Myocyte (in vitro differentiated cells): Measurements from ENCODE around the gene CYTH1. TPM values are rescaled to one million over a fixed set of nuclear protein-coding genes. Genes with fewer than 3 reads are reported as not detected.

Experiments used
- DNase-seq: peaks from one replicate; pipeline ENCODE4 v3.0.0-alpha.2; 2012; ENCODE audit warnings: low read depth
- total RNA-seq: library from RNA; depleted of rRNA; stranded (reverse); fragments of >200 nt; gene quantifications from 2 replicates; pipeline ENCODE4 v1.2.3, GENCODE V29; 2014

The CYTH1 gene
- total RNA-seq, 1 donor from 2014 or later, result 43.0 TPM

DNA sequence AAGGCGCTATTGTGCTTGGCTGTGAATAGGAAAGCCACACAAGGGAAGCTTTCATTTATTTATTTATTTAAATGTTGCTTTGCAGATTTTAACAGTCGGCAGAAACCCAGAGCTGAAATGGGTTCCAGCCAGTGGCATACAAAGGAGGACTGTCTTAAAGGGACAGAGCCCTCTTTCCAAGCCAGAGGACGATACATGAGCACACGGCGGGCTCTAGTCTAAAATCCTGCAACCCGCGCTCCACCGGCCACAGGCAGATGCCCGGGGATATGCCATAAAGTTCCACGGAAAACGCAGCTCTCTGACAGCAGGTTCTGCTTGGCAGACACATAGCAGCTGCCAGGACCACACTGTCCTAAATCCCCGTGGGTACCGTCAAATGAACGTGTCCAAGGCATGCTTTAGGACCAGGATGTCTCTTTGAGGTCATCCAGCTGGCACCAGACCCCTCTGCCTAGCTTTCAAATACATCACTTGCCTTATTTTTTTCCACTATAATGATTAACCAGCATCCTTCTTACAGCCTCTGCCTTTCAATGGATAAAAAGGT, 64.6 kb downstream of the CYTH1 start:
- peak; percentile 74 for DNase-seq

DNA sequence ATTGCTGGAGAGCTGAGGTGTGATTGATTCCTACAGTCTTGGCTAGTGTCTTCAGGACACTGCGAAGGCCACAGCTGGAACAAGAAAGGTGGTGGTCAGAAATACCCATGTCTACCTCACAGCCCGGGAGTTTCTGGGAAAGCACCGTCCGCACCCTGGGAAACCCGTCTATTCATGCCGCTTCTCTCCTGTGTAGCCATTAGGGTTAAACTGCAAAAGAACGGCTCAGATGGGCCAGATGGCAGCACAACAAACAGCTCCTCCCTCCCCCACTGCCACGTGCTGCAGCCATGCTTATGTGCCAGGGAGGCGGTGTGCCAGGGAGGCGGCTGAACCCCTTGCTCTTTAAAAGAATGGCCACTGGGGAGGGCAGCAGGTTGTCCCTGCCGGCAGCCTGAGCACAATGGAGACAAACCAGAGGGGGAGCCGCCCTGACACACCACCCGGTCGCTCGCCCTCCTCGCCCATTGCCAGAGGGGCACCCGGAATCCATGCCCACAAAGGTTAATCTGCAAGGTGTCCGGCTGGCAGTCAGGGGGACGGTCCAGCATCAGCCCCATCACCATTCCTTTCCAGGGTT, 65.2 kb downstream of the CYTH1 start:
- peak; percentile 71 for DNase-seq

- no peak for DNase-seq
These were observed 65.8 kb downstream of the CYTH1 start for GRCh38 chr17:78716292-78716691.

DNA sequence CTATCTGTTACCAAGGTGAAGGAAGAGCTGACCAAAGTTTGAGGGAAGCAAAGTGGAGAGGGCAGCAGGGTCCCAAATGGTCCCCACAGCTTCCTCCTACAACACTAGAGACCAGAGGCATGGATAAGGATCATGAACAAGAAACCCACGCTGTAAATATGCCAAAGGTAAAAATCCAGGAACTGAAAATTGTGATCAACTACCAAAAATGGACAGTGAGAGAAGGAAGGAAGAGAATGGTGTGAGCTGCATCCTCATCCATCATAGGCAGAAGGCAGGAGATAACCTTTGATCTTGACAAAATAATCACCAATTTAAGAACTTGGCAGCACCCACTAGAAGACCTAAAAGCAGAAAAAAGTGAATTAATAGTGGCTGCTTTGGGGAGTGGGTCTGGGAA, 66.2 kb downstream of the CYTH1 start:
- DNase-seq, result no peak

DNA sequence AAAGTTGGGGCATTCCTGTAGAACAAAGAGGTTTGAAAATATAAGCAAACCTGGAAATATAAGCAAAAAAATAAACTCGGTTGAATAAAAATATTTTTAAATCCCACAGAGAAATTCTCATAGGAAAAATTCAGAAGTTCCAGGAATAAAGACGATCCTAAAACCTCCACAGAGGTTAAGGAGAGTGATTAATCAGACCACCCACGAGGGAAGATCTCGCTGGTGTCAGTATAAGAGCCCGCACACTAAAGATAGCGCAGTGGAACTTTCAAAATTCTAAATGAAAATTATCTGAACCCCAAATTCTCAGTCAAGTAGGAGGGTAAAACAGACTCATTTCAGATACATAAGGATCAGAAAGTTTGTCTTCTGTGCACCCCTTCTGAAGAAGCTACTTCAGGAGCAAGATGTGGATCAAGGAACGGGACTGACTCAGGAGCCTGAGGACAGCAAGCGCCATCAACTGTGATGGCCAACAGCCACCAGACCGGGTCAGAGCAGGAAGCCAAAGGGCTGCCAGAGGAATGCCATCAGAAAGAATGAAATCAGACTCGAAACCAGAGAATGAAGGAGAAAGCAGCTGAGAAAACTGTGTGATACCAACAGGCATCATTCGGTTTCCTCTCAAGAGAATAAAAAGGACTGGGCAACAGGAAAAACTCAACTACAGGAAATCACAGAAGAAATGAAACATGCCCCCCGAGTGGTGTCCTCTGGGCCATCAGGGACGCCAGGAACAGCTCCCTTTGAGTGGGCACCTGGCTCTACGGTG, 66.9 kb downstream of the CYTH1 start:
- DNase-seq, result peak; percentile 49

DNA sequence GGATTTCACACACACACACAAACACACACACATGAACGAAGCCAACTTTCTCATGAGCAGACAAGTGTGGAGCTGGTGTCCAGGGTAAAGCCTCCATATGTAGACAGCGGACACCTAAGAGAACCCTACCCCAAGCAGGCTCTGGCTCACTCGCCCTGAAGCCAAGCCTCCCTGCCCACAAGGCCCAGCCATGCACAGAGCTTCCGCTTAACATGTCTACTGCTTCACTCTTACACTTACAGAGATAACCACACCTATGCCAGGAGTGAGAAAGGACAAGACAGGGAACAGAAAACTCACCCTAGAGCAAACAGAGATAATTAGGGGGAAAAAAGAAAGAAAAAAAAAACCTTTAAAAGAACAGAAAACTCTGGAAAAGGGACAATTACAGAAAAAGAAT, 67.5 kb downstream of the CYTH1 start:
- no peak for DNase-seq

DNA sequence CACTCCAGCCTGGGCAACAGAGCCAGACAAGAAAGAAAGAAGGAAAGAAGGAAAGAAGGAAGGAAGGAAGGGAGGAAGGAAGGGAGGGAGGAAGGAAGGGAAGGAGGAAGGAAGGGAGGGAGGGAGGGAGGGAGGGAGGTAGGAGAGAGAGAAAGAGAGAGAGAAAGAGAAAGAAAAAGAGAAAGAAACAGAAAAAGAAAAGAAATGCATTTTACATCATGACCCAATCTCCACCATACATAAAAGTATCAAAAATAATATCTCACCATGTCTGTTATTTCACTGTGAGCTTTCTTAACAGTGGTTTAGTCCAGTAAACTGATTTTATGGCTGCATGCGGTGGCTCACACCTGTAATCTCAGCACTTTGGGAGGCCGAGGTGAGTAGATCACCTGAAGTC, 70.0 kb downstream of the CYTH1 start:
- no peak for DNase-seq

DNA sequence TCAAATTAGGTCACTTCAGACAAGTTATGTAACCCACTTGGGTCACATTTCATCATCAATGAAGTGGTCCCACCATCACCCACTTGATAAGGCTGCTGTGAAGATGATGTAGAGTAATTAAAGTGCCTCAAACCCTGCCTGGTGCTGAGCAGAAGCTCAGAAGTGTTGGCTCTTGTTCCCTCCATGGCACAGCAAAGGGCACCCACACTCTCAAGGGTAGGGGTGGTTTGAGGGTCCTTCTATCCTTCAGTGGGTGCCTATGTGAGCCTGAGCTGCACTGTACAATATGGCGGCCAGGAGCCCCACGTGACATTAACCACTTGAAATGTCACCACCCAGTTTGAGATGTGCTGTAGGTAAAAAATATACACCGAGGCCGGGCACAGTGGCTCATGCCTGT, 71.5 kb downstream of the CYTH1 start:
- DNase-seq, result no peak

- DNase-seq, result no peak
These were observed 72.3 kb downstream of the CYTH1 start for GRCh38 chr17:78709751-78710181.

- no peak for DNase-seq
These were observed 72.9 kb downstream of the CYTH1 start for GRCh38 chr17:78709119-78709681.

- peak; percentile 82 for DNase-seq
These were observed 73.5 kb downstream of the CYTH1 start for GRCh38 chr17:78708510-78708973.

DNA sequence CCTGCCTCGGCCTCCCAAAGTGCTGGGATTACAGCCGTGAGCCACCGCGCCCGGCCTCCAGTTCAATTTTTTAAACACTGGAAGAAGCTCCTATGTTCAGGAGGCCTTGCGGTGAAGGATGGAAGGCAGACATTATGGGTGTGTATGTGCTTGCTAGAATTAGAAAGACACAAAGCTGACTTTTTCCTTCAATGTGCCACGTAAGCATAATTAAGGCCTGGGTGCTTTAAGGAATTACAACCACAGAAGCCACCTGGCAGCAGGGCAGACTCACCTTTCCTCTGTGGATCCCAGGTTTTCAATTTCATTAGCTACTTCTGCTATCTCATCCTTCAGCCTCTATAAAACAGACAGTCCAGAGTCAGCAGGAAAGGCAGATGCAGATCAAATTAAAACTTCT, 74.2 kb downstream of the CYTH1 start:
- DNase-seq, result no peak

GRCh38 chr17:78707016-78707415, 75.1 kb downstream of the CYTH1 start:
- DNase-seq, result no peak

DNA sequence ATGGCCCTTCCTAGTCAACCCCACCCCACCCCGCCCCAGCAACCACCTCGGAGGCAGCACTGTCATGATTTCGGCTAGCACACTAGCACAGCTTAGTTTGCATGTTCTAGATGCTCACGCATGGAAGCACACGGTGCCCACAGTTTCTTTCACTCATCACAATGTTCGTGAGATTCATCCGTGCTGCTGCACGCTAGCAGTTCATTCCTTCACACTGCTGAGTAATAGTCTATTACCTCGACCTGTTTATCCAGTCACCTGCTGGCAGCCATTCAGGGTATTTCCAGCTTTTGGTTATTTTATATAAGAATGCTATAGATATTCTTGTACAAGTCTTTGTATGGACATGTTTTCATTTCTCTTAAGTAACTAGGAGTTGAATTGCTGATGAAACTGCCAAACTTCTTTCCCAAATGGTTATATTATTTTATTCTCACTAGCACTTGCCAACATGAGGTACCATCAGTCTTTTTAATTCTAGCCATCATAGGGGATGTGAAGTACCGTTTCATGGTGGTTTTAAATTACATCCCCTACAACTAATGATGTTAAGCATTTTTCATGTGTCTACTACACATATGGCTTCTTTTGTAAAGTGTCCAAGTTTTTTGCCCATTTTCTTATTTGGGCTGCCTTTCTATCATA, 75.7 kb downstream of the CYTH1 start:
- DNase-seq, result no peak

DNA sequence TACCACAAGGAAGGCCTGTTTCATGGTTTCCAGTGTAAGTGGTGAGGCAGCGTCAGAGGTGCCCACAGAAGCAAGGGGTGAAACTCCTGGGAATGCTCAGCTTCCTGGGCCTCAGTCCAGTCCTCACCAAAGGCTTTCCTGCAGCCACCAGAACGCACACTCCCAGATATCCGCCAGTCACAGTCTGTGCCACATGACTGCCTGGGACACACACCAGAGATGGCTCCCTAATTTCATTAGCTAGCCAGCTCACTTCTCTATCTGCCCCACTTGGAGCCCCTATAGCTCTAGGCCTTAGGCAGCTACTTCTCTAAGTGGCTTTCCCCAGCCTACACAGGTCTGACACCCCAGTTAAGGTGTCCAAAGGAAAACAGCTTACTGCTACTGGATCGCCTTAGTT, 77.0 kb downstream of the CYTH1 start:
- DNase-seq, result no peak

GRCh38 chr17:78704594-78704993, 77.5 kb downstream of the CYTH1 start:
- DNase-seq, result no peak

GRCh38 chr17:78697554-78698343, 84.3 kb downstream of the CYTH1 start:
- DNase-seq, result no peak

- DNase-seq, result no peak
These were observed 85.0 kb downstream of the CYTH1 start for GRCh38 chr17:78697122-78697521.

GRCh38 chr17:78696016-78696982, 85.8 kb downstream of the CYTH1 start:
- DNase-seq, result no peak
